T-cell (primary cell): ENCODE results near the gene SKI. TPM values are rescaled to one million over a fixed set of nuclear protein-coding genes. Genes with fewer than 3 reads are reported as not detected.

Experiments used
- ATAC-seq, 4 experiments: fragments of 200-7000 bp in 3 of 4; fragments of 150-1000 bp in 1 of 4; cut with Tn5 transposase; replicated peaks in 1 of 4; 1 replicate in 3 of 4; 2 replicates in 1 of 4; pipeline ENCODE4 v1.10.0; 2021; ENCODE audit warnings: moderate library complexity in 3 of 4, mild to moderate bottlenecking in 2 of 4, moderate number of reproducible peaks in 1 of 4
- CTCF ChIA-PET, 2 donors: fragments of 300-600 bp; sonication (Branson Sonifier 250); formaldehyde crosslinking; loops; one replicate each; lab custom pipeline; 2022; ENCODE audit warnings: antibody characterized with exemption in 2 of 2; lab: Charles Lee
- POLR2A ChIA-PET, 2 donors: fragments of 300-600 bp; sonication (Branson Sonifier 250); formaldehyde crosslinking; loops; one replicate each; lab custom pipeline; 2022; ENCODE audit warnings: antibody characterized with exemption in 2 of 2; lab: Charles Lee
- DNase-seq, 35 experiments: peaks; one replicate each; pipeline versions ENCODE4 v3.0.0 to v3.0.0-alpha.2; 2013 to 2023
- H3K27ac ChIP-seq: one replicate; pipeline ENCODE4 v1.5.1; 2013; ENCODE audit warnings: low read length
- H3K27me3 ChIP-seq, 2 experiments: replicated peaks in 1 of 2; 1 replicate in 1 of 2; 2 replicates in 1 of 2; pipeline versions ENCODE4 v1.6.1 to v1.7.0; 2013; ENCODE audit warnings: low read length in 1 of 2, mixed read lengths in 1 of 2; ENCODE audit not compliant: control insufficient read depth in 2 of 2, insufficient read depth in 2 of 2; ENCODE audit errors: extremely low read depth in 1 of 2
- H3K36me3 ChIP-seq, 2 donors: 1 replicate in 1 of 2; 2 replicates in 1 of 2; pipeline versions ENCODE4 v1.6.1 to v1.7.0; 2013; ENCODE audit warnings: low read length in 1 of 2; ENCODE audit not compliant: control insufficient read depth in 2 of 2, insufficient read depth in 1 of 2; ENCODE audit errors: extremely low read depth in 1 of 2
- H3K4me1 ChIP-seq, 2 experiments: 1 replicate in 1 of 2; 2 replicates in 1 of 2; pipeline versions ENCODE4 v1.6.1 to v1.7.0; 2013; ENCODE audit warnings: low read length in 2 of 2, mixed read lengths in 1 of 2; ENCODE audit not compliant: insufficient read depth in 2 of 2, control insufficient read depth in 1 of 2; ENCODE audit errors: extremely low read depth in 1 of 2
- H3K4me3 ChIP-seq, 2 donors: 1 replicate in 1 of 2; 2 replicates in 1 of 2; pipeline versions ENCODE4 v1.5.1 to v1.7.0; 2013; ENCODE audit warnings: mild to moderate bottlenecking in 2 of 2, low read length in 1 of 2, moderate library complexity in 1 of 2; ENCODE audit not compliant: control insufficient read depth in 1 of 2; ENCODE audit errors: extremely low read depth in 1 of 2
- H3K9me3 ChIP-seq: 2 replicates; pipeline ENCODE4 v1.7.0; 2013
- H3K27ac Mint-ChIP-seq, 2 donors: one replicate each; pipeline ENCODE4 v1.8.0; 2020 to 2021; ENCODE audit warnings: mild to moderate bottlenecking in 2 of 2, mixed read lengths in 2 of 2
- H3K27me3 Mint-ChIP-seq, 2 donors: one replicate each; pipeline ENCODE4 v1.8.0; 2021 to 2022; ENCODE audit warnings: mixed read lengths in 2 of 2
- H3K36me3 Mint-ChIP-seq: one replicate; pipeline ENCODE4 v1.8.0; 2021; ENCODE audit warnings: mixed read lengths
- H3K4me1 Mint-ChIP-seq, 3 donors: one replicate each; pipeline ENCODE4 v1.8.0; 2020 to 2022; ENCODE audit warnings: mixed read lengths in 3 of 3, mild to moderate bottlenecking in 1 of 3
- H3K4me3 Mint-ChIP-seq, 3 donors: one replicate each; pipeline ENCODE4 v1.8.0; 2020 to 2022; ENCODE audit warnings: mild to moderate bottlenecking in 3 of 3, mixed read lengths in 3 of 3, moderate library complexity in 3 of 3
- H3K9me3 Mint-ChIP-seq, 3 donors: one replicate each; pipeline ENCODE4 v1.8.0; 2020 to 2022; ENCODE audit warnings: mixed read lengths in 3 of 3
- WGBS: methylation state at CpG from one replicate; pipeline ENCODE4 v1.1.5; 2013; ENCODE audit warnings: missing lambda C conversion rate; ENCODE audit not compliant: insufficient coverage; 5-methylcytosine and 5-hydroxymethylcytosine counted together
- total RNA-seq, 35 experiments: library from RNA in 6 of 35; stranded (reverse) in 6 of 35; fragments of 120-200 nt in 1 of 35; gene quantifications; one replicate each; pipeline versions ENCODE4 v1.2.1 to v1.2.4 and lab custom pipeline; 2013 to 2026

SKI gene
- total RNA-seq (100 to 1,000 TPM; 137 to 299 (median 157) TPM), total RNA-seq (lab: John Stamatoyannopoulos, UW) (21.2 to 334 (median 85.0) reads per million in 29 experiments)
- total RNA-seq (2013), result 35.9 TPM

- ChIA-PET POLR2A (no interaction called here), CTCF (interaction anchor here in 1 of 2 donors (1.5 kb wide), 1 partner anchor 33 kb away, joined by 3 read pairs; the partner anchor contains the start of gene FAAP20)
- Histone ChIP-seq H3K4me1 (peaks cover 12 to 52% of the 10 kb centered on the region in 2 experiments), H3K4me3 (peak within 1 kb of the TSS; percentile 84 to 96), H3K27ac (peak within 1 kb of the TSS; percentile 75), H3K27me3 (no peaks in the 10 kb centered on the region), H3K36me3 (peaks cover 0 to 6% of the 10 kb centered on the region in 2 donors), H3K9me3 (no peaks in the 10 kb centered on the region)
- Mint-ChIP-seq H3K27me3 (no peaks in the 10 kb centered on the region), H3K36me3 (peaks cover 8% of the 10 kb centered on the region), H3K9me3 (no peaks in the 10 kb centered on the region), H3K27ac (peak within 1 kb of the TSS; percentile 97 to 99), H3K4me3 (peak within 1 kb of the TSS; percentile 88 to 96 (median 96)), H3K4me1 (peaks cover 23 to 32% (median 25%) of the 10 kb centered on the region in 3 donors)
- DNase-seq (no peak), ATAC-seq (no peak)
- under 1% methylated on average over 92 of the region's 100 CpGs for WGBS
Measured at GRCh38 chr1:2228157-2228594, at the start of gene SKI. Gene SKI (plus strand): TSS chr1:2228319. CDS start chr1:2228767, 448 bp downstream.

- H3K9me3 Mint-ChIP-seq, result no peaks in the 10 kb centered on the region
Measured at GRCh38 chr1:2178875-2179274, 49.2 kb upstream of the SKI start.

GRCh38 chr1:2179283-2180013, 48.7 kb upstream of the SKI start:
- Mint-ChIP-seq H3K4me1 (peaks cover 2 to 7% (median 2%) of the 10 kb centered on the region in 3 donors), H3K27ac (no peak overlapping the region), H3K27me3 (no peaks in the 10 kb centered on the region), H3K4me3 (no peak overlapping the region), H3K36me3 (peaks cover 27% of the 10 kb centered on the region), H3K9me3 (no peaks in the 10 kb centered on the region)
- 81% methylated on average over 22 of the region's 28 CpGs for WGBS
- H3K27me3 ChIP-seq, result peaks cover 0 to 2% of the 10 kb centered on the region in 2 experiments
- POLR2A ChIA-PET, result no interaction called here
- no peaks in the 10 kb centered on the region for H3K9me3 ChIP-seq
- H3K4me1 ChIP-seq, result peaks cover 0 to 4% of the 10 kb centered on the region in 2 experiments
- DNase-seq, result no peak
- H3K27ac ChIP-seq, result no peak overlapping the region
- H3K36me3 ChIP-seq, result peaks cover 0 to 2% of the 10 kb centered on the region in 2 donors
- no peak for ATAC-seq
- CTCF ChIA-PET, result no interaction called here
- H3K4me3 ChIP-seq, result no peak overlapping the region

More at GRCh38 chr1:2178875-2179274, 49.2 kb upstream of the SKI start:
- Mint-ChIP-seq H3K36me3 (peaks cover 24% of the 10 kb centered on the region), H3K27ac (no peak overlapping the region), H3K4me1 (peaks cover 2 to 7% (median 5%) of the 10 kb centered on the region in 3 donors), H3K4me3 (no peak overlapping the region), H3K27me3 (no peaks in the 10 kb centered on the region)
- no peaks in the 10 kb centered on the region for H3K36me3 ChIP-seq
- 94% methylated on average over 12 of the region's 16 CpGs for WGBS
- ChIA-PET CTCF (no interaction called here), POLR2A (no interaction called here)
- H3K9me3 ChIP-seq, result no peaks in the 10 kb centered on the region
- ATAC-seq, result no peak
- H3K27me3 ChIP-seq, result peaks cover 0 to 2% of the 10 kb centered on the region in 2 experiments
- DNase-seq, result no peak
- H3K4me1 ChIP-seq, result peaks cover 0 to 9% of the 10 kb centered on the region in 2 experiments
- H3K4me3 ChIP-seq, result no peak overlapping the region
- no peak overlapping the region for H3K27ac ChIP-seq

GRCh38 chr1:2180297-2181245, 47.5 kb upstream of the SKI start:
- no peak overlapping the region for H3K27ac ChIP-seq
- no peaks in the 10 kb centered on the region for H3K4me1 ChIP-seq
- Mint-ChIP-seq H3K9me3 (no peaks in the 10 kb centered on the region), H3K4me3 (no peak overlapping the region), H3K36me3 (peaks cover 30% of the 10 kb centered on the region), H3K27ac (no peak overlapping the region), H3K4me1 (peaks cover 0 to 7% (median 1%) of the 10 kb centered on the region in 3 donors), H3K27me3 (no peaks in the 10 kb centered on the region)
- CTCF ChIA-PET, result no interaction called here
- H3K4me3 ChIP-seq, result no peak overlapping the region
- POLR2A ChIA-PET, result no interaction called here
- H3K9me3 ChIP-seq, result no peaks in the 10 kb centered on the region
- peaks cover 0 to 5% of the 10 kb centered on the region in 2 donors for H3K36me3 ChIP-seq
- peaks cover 0 to 1% of the 10 kb centered on the region in 2 experiments for H3K27me3 ChIP-seq
- ATAC-seq (no peak), DNase-seq (no peak)
- WGBS, result 89% methylated on average over 52 of the region's 58 CpGs

- DNase-seq, result no peak
- Histone ChIP-seq H3K36me3 (peaks cover 5% of the 10 kb centered on the region in 2 donors), H3K9me3 (no peaks in the 10 kb centered on the region), H3K4me3 (no peak overlapping the region), H3K27me3 (no peaks in the 10 kb centered on the region), H3K27ac (no peak overlapping the region), H3K4me1 (no peaks in the 10 kb centered on the region)
- no peak overlapping the region for H3K4me3 Mint-ChIP-seq
- CTCF ChIA-PET, result no interaction called here
- peaks cover 0 to 7% (median 1%) of the 10 kb centered on the region in 3 donors for H3K4me1 Mint-ChIP-seq
- WGBS, result 96% methylated on average over 14 of the region's 14 CpGs
- H3K36me3 Mint-ChIP-seq, result peaks cover 26% of the 10 kb centered on the region
- POLR2A ChIA-PET, result no interaction called here
- H3K9me3 Mint-ChIP-seq, result no peaks in the 10 kb centered on the region
- ATAC-seq, result no peak
- H3K27me3 Mint-ChIP-seq, result no peaks in the 10 kb centered on the region
- H3K27ac Mint-ChIP-seq, result no peak overlapping the region
Measured at GRCh38 chr1:2181271-2181670, 46.8 kb upstream of the SKI start.

GRCh38 chr1:2181752-2182151, 46.4 kb upstream of the SKI start:
- no peak overlapping the region for H3K4me3 ChIP-seq
- ATAC-seq (no peak), DNase-seq (no peak)
- H3K4me3 Mint-ChIP-seq, result no peak overlapping the region
- H3K27ac ChIP-seq, result no peak overlapping the region
- peaks cover 5% of the 10 kb centered on the region in 2 donors for H3K36me3 ChIP-seq
- H3K36me3 Mint-ChIP-seq, result peaks cover 26% of the 10 kb centered on the region
- H3K4me1 ChIP-seq, result no peaks in the 10 kb centered on the region
- 95% methylated on average over 6 of the region's 11 CpGs for WGBS
- H3K27ac Mint-ChIP-seq, result no peak overlapping the region
- peaks cover 0 to 7% (median 1%) of the 10 kb centered on the region in 3 donors for H3K4me1 Mint-ChIP-seq
- no peaks in the 10 kb centered on the region for H3K27me3 ChIP-seq
- ChIA-PET POLR2A (no interaction called here), CTCF (no interaction called here)
- no peaks in the 10 kb centered on the region for H3K9me3 ChIP-seq
- H3K27me3 Mint-ChIP-seq, result no peaks in the 10 kb centered on the region
- no peaks in the 10 kb centered on the region for H3K9me3 Mint-ChIP-seq
